Left renal cortex interstitium (tissue), 4 donors: ENCODE data around the gene CRPPA. TPM values are rescaled to one million over a fixed set of nuclear protein-coding genes. Genes with fewer than 3 reads are reported as not detected.
"Not testable (repeated sequence)": the region's sequence is repeated elsewhere in the genome, so short reads cannot be mapped to it uniquely, and the experiment has no call there.

Experiments
- DNase-seq, 4 donors: peaks; one replicate each; pipeline ENCODE4 v3.0.0-alpha.2; 2013; ENCODE audit warnings: low read depth in 4 of 4, low spot score in 2 of 4, missing footprints in 1 of 4
- polyA plus RNA-seq, 4 donors: library from polyadenylated mRNA; unstranded; fragments of 120-200 nt; gene quantifications; one replicate each; pipeline ENCODE4 v1.2.1, GENCODE V29; 2013; ENCODE audit not compliant: insufficient read length in 4 of 4

The CRPPA gene
- polyA plus RNA-seq, 4 donors, result 4.2 to 5.9 (median 4.7) TPM

GRCh38 chr7:16398146-16399017 is 23.0 kb downstream of the CRPPA start:
- DNase-seq, result no peak

- no peak for DNase-seq
Observed at GRCh38 chr7:16397501-16398145, 23.7 kb downstream of the CRPPA start.

- no peak for DNase-seq
Observed at GRCh38 chr7:16396766-16397500, 24.4 kb downstream of the CRPPA start.

DNA sequence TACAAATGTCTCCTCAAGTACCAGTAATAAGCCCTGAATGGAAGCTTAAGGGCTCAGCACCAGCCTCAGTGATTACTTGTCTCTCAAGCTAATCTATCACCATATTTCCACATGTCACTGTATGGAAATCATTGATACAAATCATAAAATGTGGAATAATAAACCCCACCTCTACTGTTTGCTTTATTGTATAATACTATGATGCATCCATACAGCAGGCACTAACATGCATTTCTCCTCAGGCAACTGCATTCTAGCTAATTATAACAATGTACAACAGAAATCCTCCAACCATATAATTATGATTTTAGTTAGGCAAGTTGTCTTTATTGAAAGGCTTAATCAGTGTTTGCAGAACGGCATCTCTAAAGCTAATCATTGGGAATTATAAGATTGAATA is 26.2 kb downstream of the CRPPA start:
- no peak for DNase-seq

DNA sequence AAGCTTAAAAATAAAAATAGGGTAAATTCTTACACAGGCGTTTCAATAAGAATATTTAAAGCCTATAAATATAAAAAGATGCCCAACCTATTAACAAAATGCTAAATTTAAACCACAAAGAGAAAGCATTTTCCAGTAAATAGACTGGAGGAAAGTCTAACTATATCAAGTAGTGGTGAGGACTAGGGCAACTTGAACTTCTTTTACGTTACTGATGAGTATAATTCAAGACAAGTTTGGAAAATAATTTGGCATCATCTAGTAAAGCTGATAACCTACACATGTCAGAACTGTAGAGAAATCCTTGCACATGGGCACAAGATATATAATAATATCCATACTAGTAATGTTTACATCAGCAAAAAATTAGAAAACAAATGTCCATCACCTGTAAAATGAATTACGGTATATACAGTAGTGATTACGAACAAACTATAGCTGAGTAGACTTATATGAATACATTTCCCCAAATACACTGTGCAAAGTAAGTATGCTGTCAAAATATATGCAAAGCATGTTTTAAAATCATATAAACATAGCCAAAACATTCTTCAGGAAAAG is 27.4 kb downstream of the CRPPA start:
- DNase-seq, result no peak

- DNase-seq, result no peak
Observed at GRCh38 chr7:16392990-16393523, 28.3 kb downstream of the CRPPA start.

DNA sequence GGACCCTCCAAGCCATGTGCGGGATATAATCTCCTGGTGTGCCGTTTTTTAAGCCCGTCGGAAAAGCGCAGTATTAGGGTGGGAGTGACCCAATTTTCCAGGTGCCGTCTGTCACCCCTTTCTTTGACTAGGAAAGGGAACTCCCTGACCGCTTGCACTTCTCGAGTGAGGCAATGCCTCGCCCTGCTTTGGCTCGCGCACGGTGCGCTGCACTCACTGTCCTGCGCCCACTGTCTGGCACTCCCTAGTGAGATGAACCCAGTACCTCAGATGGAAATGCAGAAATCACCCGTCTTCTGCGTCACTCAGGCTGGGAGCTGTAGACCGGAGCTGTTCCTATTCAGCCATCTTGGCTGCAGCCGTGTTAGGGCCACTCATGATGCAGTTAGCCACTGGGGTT is 37.6 kb downstream of the CRPPA start:
- DNase-seq, result not testable (repeated sequence)

DNA sequence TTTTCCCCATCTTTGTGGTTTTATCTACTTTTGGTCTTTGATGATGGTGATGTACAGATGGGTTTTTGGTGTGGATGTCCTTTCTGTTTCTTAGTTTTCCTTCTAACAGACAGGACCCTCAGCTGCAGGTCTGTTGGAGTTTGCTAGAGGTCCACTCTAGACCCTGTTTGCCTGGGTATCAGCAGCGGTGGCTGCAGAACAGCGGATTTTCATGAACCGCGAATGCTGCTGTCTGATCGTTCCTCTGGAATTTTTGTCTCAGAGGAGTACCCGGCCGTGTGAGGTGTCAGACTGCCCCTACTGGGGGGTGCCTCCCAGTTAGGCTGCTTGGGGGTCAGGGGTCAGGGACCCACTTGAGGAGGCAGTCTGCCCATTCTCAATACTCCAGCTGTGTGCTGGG is 38.2 kb downstream of the CRPPA start:
- not testable (repeated sequence) for DNase-seq

Other genes starting within 250 kb of the CRPPA start
- gene SOSTDC1, start 44.2 kb upstream of the CRPPA start, polyA plus RNA-seq, result 10 to 100 TPM; 43.8 to 63.3 (median 52.1) TPM
- not detected for gene LRRC72, start 105.3 kb upstream of the CRPPA start, polyA plus RNA-seq
- 10 to 100 TPM; 27.5 to 36.7 (median 33.8) TPM for gene ANKMY2, start 224.2 kb upstream of the CRPPA start, polyA plus RNA-seq
- 10 to 100 TPM; 69.0 to 82.1 (median 73.8) TPM for gene BZW2, start 224.6 kb upstream of the CRPPA start, polyA plus RNA-seq